H1 (cell line): ENCODE measurements around the gene USP43. TPM values are rescaled to one million over a fixed set of nuclear protein-coding genes. Genes with fewer than 3 reads are reported as not detected.

Source experiments
- ATF2 ChIP-seq: IDR thresholded peaks from 2 replicates; pipeline ENCODE4 v1.6.1; 2012; ENCODE audit warnings: low read length, inconsistent platforms
- BRCA1 ChIP-seq: IDR thresholded peaks from 2 replicates; pipeline ENCODE4 v1.6.1; 2012; ENCODE audit warnings: low read depth, low read length, improper control_type of control experiment
- HDAC2 ChIP-seq, 2 experiments: fragments of 300-600 bp in 1 of 2; sonication (generic) in 1 of 2; IDR thresholded peaks; 2 replicates each; pipeline ENCODE4 v1.6.1; 2011 to 2012; ENCODE audit warnings: low read depth in 2 of 2, low read length in 2 of 2, mild to moderate bottlenecking in 2 of 2, moderate library complexity in 2 of 2, borderline replicate concordance in 1 of 2, inconsistent platforms in 1 of 2
- HDAC6 ChIP-seq: IDR thresholded peaks from one replicate; pipeline ENCODE4 v1.7.1; 2012; ENCODE audit warnings: low read depth, mild to moderate bottlenecking, inconsistent platforms, low read length, moderate library complexity
- JUN ChIP-seq: IDR thresholded peaks from 2 replicates; pipeline ENCODE4 v1.6.1; 2011; ENCODE audit warnings: low read depth, mild to moderate bottlenecking, improper control_type of control experiment, low read length
- KDM5A ChIP-seq: fragments of 200-600 bp; IDR thresholded peaks from 2 replicates; pipeline ENCODE4 v1.7.1; 2012; ENCODE audit warnings: mild to moderate bottlenecking, low read length, inconsistent platforms, mixed read lengths
- NRF1 ChIP-seq: IDR thresholded peaks from 2 replicates; pipeline ENCODE4 v1.6.1; 2011; ENCODE audit warnings: mild to moderate bottlenecking, low read depth, low read length, improper control_type of control experiment
- PHF8 ChIP-seq: fragments of 200-600 bp; sonication (generic); conservative IDR thresholded peaks from 2 replicates; pipeline ENCODE4 v1.7.1; 2012; ENCODE audit warnings: low read depth, mild to moderate bottlenecking, inconsistent platforms, low read length, moderate library complexity
- POLR2A ChIP-seq, 2 experiments: IDR thresholded peaks; 1 replicate in 1 of 2; 2 replicates in 1 of 2; pipeline ENCODE4 v1.6.1; 2011; ENCODE audit warnings: low read depth in 2 of 2, low read length in 2 of 2, mild to moderate bottlenecking in 2 of 2; ENCODE audit errors: control extremely low read depth in 1 of 2
- POU5F1 ChIP-seq: IDR thresholded peaks from 2 replicates; pipeline ENCODE4 v1.6.1; 2011; ENCODE audit warnings: low read depth, mild to moderate bottlenecking, low read length, moderate library complexity
- RAD21 ChIP-seq, 2 experiments: IDR thresholded peaks in 1 of 2; conservative IDR thresholded peaks in 1 of 2; 2 replicates each; pipeline ENCODE4 v1.6.1; 2011; ENCODE audit warnings: low read depth in 2 of 2, low read length in 2 of 2, improper control_type of control experiment in 1 of 2, inconsistent platforms in 1 of 2, mild to moderate bottlenecking in 1 of 2, moderate library complexity in 1 of 2
- RXRA ChIP-seq: IDR thresholded peaks from 2 replicates; pipeline ENCODE4 v1.6.1; 2011; ENCODE audit warnings: low read depth, mild to moderate bottlenecking, low read length, moderate library complexity; ENCODE audit not compliant: insufficient read depth
- SIRT6 ChIP-seq: IDR thresholded peaks from one replicate; pipeline ENCODE4 v1.7.1; 2012; ENCODE audit warnings: low read length, inconsistent platforms
- SIX5 ChIP-seq: IDR thresholded peaks from 2 replicates; pipeline ENCODE4 v1.6.1; 2011; ENCODE audit warnings: mild to moderate bottlenecking, low read depth, low read length
- TCF12 ChIP-seq: IDR thresholded peaks from 2 replicates; pipeline ENCODE4 v1.6.1; 2011; ENCODE audit warnings: low read depth, mild to moderate bottlenecking, low read length
- TEAD4 ChIP-seq: IDR thresholded peaks from 2 replicates; pipeline ENCODE4 v1.6.1; 2012; ENCODE audit warnings: low read depth, low read length, inconsistent platforms, mixed read lengths
- polyA plus RNA-seq, 7 experiments: library from polyadenylated mRNA; depleted of rRNA in 3 of 7; stranded (reverse) in 5 of 7; unstranded in 2 of 7; fragments of >200 nt in 5 of 7; fragments of 200-250 nt in 2 of 7; gene quantifications; 1 replicate in 5 of 7; 2 replicates in 1 of 7; 4 replicates in 1 of 7; pipeline versions ENCODE4 v1.2.1 to v1.2.3, GENCODE V29; 2011 to 2013; ENCODE audit warnings: missing spikeins in 2 of 7, mixed read lengths in 2 of 7
- total RNA-seq: library from RNA; stranded (reverse); fragmentation: NEBNext Ultra II Directional; extraction: Animal tissue kit (Norgen Biotek cat#: 25700); gene quantifications from 2 replicates; pipeline ENCODE4 v1.2.1, GENCODE V29; 2021
- TF ChIP-seq, protein P1 (sequence below): IDR thresholded peaks from 2 replicates; pipeline ENCODE4 v1.6.1; 2011; ENCODE audit warnings: low read depth, mild to moderate bottlenecking, low read length; ENCODE audit not compliant: insufficient read depth
- TF ChIP-seq, protein P2 (sequence below): IDR thresholded peaks from 2 replicates; pipeline ENCODE4 v1.6.1; 2012; ENCODE audit warnings: inconsistent platforms

The USP43 gene
- total and polyA plus RNA-seq, 2 of the 8 experiments (the other 6 are each of a cell fraction or from before 2014, with no cell fraction given), result 3.0 to 7.2 TPM

DNA sequence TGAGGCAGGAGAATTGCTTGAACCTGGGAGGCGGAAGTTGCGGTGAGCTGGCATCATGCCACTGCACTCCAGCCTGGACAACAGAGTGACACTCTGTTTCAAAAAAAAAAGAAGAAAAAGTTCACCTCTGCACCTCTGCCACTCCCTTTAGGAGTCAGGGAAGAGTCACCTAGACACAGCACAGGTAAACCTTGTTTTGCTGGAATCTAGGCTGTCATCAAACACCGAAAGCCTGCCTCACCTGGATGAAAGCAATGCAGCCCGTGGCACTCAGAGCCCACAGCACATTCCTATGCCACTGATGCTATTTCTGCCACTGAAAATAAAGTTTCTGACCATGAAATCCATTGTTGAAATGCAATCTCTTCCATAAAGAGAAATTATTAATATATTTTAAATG is 46.7 kb upstream of the USP43 start (continued):
- TF ChIP-seq NRF1 (no peak), TEAD4 (no peak), BRCA1 (no peak), PHF8 (no peak), SIX5 (no peak), HDAC2 (IDR thresholded peaks at IDR 0.05; ENCODE audit: borderline replicate concordance in 1 of 2, low read depth in 2 of 2, low read length in 2 of 2) (no peak), POU5F1 (no peak), POLR2A (IDR thresholded peaks at IDR 0.05; ENCODE audit: control extremely low read depth in 1 of 2, low read depth in 2 of 2, low read length in 2 of 2) (no peak), SIRT6 (no peak), TCF12 (no peak), HDAC6 (no peak), ATF2 (no peak), JUN (no peak), RAD21 (IDR thresholded peaks at IDR 0.05 in 1 of 2, conservative IDR thresholded peaks at IDR 0.05 in 1 of 2; ENCODE audit: low read depth in 2 of 2, low read length in 2 of 2) (no peak), RXRA (no peak), KDM5A (no peak)
- TF ChIP-seq, protein P1, sequence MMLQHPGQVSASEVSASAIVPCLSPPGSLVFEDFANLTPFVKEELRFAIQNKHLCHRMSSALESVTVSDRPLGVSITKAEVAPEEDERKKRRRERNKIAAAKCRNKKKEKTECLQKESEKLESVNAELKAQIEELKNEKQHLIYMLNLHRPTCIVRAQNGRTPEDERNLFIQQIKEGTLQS, result no peak
- TF ChIP-seq, protein P2, sequence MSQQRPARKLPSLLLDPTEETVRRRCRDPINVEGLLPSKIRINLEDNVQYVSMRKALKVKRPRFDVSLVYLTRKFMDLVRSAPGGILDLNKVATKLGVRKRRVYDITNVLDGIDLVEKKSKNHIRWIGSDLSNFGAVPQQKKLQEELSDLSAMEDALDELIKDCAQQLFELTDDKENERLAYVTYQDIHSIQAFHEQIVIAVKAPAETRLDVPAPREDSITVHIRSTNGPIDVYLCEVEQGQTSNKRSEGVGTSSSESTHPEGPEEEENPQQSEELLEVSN, result no peak
